Measurements from ENCODE around the gene TIAL1.
"Not testable (repeated sequence)": the region's sequence is repeated elsewhere in the genome, so short reads cannot be mapped to it uniquely, and the experiment has no call there.

Gene TIAL1

GRCh38 chr10:119613741-119614140 is 17.0 kb upstream of the TIAL1 start:
- peak; percentile 35 to 85 for DNase-seq

- DNase-seq: no peak
Observed at GRCh38 chr10:119611433-119611832, 14.7 kb upstream of the TIAL1 start.

- peak; percentile 26 to 39 for DNase-seq
Observed at GRCh38 chr10:119609516-119609915, 12.8 kb upstream of the TIAL1 start.

GRCh38 chr10:119608316-119609155 is 11.8 kb upstream of the TIAL1 start:
- DNase-seq: peak; percentile 24 to 53

GRCh38 chr10:119604468-119604867 is 7.7 kb upstream of the TIAL1 start:
- no peak for DNase-seq

DNA sequence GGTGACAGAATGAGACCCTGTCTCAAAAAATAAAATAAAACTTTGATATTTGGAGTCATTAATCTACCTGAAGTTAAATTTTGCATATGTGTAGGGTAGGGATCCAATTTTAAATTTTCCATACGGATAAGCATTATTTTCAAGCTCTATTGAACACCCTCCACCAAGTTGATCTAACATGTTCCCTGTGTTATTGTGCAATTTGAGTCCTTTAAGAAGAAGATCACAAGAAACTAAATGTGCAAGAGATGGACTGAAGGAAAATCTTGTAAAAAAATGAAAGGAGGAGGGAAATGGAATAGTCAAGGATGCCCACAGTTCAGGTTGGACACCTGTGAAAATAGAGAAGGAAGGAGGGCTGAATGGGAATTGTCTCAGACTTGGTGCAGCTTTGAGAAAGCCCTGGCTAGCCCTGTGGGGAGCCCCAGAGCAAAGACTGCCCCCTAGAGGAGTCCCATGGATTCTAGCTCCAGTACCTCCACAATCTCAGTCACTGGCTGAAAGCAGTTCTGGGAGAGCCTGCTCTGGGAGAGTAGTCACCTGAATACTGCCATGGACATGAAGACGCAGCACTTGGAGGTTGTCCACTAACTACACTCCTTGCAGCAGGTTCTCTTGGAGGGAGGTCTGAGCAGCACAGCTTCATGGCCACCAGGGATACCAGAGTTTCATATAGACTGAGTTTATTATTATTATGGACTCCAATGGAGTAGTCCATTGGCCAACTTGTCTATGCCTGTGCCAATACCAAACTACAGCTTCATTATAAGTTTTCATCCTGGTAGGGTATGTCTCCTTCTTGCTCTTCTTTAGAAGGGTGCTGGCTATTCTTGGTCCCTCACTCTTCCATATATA is 5.7 kb upstream of the TIAL1 start:
- peak; percentile 47 to 71 for DNase-seq

DNA sequence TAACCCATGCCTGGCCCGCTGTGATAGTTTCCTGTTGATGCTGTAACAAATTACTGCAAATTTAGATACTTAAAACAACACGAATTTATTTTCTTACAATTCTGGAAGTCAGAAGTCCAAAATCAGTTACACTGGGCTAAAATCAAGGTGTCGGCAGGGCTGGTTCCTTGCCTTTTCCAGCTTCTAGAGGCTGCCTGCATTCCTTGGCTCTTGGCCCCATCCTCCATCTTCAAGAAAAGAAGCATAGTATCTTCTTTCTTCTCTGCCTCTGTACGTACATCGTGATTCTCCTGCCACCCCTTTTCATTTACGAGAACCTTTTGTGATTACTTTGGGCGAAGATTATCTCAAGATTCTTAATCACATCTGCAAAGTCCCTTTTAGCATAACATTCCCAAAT is 1.6 kb upstream of the TIAL1 start:
- DNase-seq: no peak

DNA sequence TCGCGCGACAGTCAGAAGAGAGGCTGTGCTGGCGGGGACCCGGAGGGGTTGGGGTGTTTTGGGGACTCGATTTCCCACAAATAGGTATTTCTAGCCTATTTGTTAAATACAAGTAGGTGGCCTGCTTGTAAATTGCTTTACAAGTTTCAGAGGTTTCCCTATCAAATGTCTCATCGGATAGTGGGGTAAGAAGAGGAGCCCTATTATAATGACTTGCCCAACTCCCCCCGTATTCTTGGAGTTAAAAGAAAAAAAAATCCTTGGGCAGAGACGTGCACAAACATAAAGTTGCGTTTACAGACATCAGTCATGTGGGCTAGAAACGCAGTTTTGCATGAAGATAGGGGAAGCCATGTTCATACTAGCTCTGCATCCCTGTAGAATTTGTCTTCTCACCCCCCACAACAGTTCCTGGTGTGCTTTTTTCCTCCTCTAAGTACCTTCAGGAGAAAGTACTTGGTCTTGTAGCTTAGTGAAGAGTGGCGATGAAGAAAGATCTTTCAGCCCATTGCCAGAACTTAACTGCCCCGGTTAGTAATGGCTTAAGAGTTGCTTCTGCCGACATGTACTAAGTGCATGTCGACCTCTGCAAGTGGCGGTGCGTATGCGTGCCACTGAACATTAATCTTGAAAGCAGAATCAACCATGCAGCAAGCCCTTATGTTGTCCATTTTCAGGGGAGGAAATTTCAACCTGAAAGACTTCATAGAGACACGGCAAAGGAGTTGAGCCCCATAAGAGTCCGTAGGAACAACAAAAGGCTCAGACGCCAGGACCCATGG is 832 bp upstream of the TIAL1 start:
- DNase-seq: no peak

DNA sequence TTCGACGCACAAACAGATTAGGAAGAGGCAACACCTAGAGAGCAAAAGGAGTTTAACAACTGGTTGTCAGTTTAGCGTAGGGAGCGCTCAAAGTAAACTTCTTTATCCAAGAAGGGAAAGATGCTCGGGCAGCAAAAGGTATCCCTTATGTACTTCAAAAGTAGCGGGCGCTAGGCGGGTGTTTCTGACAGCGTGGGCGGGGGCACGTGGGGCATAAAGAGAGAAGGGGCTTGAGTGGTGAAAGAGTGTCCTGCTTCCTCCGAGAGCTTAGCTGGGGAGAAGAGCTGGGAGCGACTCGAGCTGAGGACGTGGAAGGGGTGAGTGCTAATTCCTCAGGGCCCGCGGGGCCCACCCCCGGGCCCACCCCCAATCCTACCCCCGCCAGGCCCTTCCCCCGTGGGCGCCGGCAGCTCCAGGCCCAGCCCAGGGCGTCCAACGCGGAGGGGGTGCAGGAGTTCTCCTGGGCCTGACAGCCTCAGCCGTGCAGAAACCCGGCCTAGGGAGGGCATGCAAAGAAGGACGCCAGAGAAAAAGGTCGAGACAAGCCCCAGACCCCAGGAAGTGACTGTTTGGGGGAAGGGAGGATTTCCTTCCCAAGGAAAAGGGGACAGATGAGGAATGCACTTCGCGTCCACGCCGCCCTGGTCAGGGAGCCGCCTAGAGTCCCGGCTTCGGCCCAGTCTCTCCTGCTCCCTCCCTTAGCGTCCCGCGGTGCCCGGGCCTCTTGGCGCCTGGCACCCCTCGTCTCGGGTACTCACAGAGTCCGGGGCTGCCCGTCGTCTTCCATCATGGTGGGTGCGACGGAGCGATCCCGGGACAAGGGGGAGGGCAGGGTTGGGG is 868 bp downstream of the TIAL1 start:
- peak; percentile 72 to 75 for DNase-seq

DNA sequence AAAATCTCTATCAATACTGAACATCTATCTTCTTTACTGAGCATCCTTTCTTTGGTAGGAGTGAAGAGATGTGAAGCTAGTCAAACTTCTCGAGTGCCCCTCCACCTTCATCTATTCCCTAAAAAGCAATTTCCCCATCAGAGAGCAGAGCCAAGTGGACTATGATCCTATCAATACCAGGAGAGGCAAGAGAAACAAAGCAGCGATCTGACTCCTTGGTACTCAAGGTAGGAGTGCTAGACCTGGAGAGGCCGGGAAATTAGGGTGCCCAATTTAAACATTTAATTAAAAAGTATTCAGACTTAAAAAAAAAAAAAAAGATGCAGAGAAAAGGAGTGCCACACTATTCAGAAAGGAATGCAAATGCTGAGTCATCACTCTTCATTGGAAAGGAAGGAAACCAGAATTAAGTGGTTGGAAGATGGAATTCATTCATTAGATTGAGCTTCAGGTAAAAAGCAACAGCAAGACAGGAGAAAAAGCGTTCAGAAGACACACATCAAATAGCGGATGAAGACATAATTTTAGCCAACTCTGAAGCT is 1.6 kb downstream of the TIAL1 start:
- no peak for DNase-seq

DNA sequence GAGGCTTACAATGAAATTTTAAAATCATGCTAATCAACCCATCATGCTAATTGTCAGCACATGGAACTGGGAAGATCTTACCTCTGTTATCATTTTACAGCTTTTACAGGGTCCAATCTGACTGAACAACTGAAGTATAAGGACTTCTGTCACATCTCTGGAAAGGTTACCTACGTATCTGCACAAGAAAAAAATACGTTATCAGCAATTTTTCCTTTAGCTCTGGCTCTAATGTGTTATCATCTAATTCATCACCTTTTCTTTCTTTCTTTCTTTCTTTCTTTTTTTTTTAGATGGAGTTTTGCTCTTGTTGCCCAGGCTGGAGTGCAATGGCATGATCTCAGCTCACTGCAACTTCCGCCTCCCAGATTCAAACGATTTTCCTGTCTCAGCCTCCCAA is 8.7 kb downstream of the TIAL1 start:
- DNase-seq: no peak

DNA sequence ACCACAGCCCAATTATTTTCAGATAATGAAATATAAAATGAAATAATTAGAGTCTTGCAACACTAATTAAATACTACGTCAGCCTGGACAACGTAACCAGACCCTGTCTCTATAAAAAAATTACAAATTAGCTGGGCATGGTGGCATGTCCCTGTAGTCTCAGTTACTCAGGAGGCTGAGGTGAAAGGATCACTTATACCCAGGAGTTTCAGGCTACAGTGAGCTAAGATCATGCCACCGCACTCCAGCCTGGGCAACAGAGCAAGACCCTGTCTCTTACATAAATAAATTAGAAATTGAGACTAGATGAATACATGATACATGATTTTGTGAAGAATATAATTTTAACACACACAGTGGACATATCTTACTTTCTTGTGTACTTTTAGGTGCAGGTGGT is 18.4 kb downstream of the TIAL1 start:
- no peak for DNase-seq

GRCh38 chr10:119575991-119576390 is 20.8 kb downstream of the TIAL1 start:
- DNase-seq: no peak

GRCh38 chr10:119575506-119575905 is 21.3 kb downstream of the TIAL1 start:
- no peak for DNase-seq

DNA sequence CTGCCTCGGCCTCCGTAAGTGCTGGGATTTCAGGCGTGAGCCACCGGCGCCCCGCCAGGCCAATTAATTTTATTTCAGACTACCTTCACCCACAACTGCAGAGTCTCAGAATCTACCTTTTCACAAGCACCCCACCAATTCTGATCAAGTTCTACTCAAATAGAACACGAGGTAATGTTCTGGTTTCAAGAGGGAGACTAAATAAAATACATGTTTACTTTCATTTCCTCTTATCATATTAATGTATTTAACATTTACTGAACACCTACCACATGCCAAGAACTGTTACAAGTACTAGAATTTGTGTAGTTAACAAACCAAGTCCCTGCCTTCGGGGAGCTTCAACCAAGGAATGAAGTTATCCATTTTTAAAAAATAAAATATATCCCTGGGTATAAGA is 28.8 kb downstream of the TIAL1 start:
- no peak for DNase-seq

DNA sequence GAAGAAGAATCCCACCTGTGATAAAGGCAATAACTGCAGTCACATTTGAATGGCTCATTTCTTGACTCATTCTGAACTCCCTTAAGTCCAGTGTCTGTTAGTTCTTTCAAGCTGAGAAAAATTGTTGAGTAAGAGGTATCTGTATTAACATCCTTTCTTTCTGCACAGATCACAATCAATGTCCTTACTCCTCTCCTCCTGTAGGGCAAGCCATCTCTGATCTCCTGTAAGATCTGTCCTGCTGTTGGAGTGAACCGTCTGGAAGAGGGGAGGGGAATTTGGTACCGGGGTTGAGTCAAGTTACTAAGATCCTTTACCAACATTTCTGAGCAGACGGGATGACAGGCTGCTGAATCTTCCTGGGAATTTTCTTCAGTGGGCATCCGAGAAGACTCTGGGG is 34.7 kb downstream of the TIAL1 start:
- no peak for DNase-seq

GRCh38 chr10:119559511-119559910 is 37.3 kb downstream of the TIAL1 start:
- DNase-seq: not testable (repeated sequence)

DNA sequence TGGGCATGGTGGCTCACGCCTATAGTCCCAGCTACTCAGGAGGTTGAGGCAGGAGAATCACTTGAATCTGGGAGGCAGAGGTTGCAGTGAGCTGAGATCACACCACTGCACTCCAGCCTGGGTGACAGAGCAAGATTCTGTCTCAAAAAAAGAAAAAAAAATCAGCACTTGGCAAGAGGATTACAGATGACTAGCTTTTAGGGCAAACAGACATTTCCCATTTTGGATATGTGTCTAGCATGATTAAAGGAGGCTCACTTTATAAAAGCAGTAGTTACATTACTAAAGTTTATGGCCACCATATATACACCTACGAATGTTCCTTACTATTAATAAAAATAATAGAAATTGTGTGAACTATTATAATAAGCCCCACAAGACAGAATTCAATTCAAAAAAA is 40.7 kb downstream of the TIAL1 start:
- not testable (repeated sequence) for DNase-seq

GRCh38 chr10:119555178-119555784 is 41.5 kb downstream of the TIAL1 start:
- no peak for DNase-seq

GRCh38 chr10:119550827-119551226 is 45.9 kb downstream of the TIAL1 start:
- DNase-seq: peak; percentile 46 to 51

DNA sequence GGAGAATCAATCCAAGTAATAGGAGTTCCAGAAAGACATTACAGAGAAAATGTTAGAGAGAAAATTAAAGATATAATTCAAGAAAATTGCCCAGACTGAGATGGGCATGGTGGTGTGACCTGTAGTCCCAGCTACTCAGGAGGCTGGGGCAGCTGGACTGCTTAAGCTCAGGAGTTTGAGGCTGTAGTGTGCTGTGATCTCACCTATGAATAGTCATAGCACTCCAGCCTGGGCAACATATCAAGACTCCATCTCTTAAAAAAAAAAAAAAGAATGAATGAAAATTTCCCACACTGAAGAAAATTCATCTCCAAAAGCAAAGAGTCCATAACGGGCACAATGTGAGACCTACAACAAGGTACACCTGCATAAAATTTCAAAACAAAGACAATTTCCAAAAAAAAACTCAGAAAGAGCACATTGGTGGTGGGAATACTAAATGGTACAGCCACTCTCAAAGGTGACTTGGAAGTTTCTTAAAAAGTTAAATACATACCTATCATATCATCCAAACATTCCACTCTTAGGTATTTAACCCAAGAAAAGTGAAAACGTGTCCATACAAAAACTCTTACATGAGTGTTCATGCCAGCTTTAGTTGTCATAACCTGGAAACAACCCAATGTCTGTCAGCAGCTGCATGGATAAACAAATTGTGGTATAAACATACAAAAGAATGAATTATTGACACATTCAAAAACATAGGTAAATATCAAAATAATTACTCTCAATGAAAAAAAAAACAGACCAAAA is 47.3 kb downstream of the TIAL1 start:
- DNase-seq: no peak
